Gastrocnemius medialis (tissue), 4 donors: Measurements from ENCODE around the gene TNRC18.

Source experiments
- POLR2A ChIP-seq, 2 donors: fragments of 450-650 bp; IDR thresholded peaks; one replicate each; pipeline ENCODE4 v1.6.1; 2017; ENCODE audit warnings: antibody characterized with exemption in 2 of 2, mild to moderate bottlenecking in 2 of 2, moderate library complexity in 2 of 2
- TF ChIP-seq, protein P1 (sequence below), 5 experiments: fragments of 450-650 bp in 3 of 5; fragments of 200-600 bp in 2 of 5; sonication (generic) in 2 of 5; IDR thresholded peaks in 4 of 5; conservative IDR thresholded peaks in 1 of 5; 1 replicate in 4 of 5; 2 replicates in 1 of 5; pipeline ENCODE4 v1.5.1; 2016 to 2019; ENCODE audit warnings: antibody characterized with exemption in 5 of 5, mild to moderate bottlenecking in 3 of 5, moderate library complexity in 3 of 5

DNA sequence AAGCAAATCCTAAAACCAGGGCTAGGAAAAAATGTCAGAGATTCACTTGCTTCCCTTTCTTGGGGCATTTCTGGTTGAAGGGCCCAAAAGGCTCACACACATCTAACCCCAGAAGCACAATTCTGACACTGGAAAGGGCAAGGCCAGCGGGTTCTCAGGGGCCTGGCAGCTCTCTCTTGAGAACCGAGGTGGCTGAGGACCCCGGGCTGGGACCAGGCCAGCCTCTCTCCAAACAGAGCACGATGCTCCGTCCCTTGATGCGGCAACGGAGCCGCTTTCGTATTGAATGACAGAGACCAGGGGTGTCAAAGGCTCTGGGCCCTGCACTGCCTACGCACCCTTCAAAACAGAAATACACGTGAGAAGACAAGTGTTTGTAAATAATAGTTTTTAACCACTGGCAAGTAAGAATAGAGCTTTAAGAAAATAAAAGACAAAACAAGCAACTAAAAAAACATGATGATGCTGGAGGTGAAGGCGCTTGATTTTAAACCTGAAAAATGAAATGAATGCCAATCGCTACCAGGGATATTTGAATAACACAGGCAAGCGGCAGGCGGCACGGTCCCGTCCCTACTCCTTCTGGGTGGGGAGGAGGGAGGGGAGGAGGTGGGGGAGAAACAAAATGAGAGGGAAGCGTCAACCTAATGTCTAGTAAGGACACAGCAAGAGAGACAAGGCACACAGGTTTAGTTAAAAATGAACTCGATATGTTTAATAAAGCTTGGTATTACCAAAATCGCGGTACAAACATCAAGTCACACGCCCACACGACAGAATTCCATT, 72.8 kb downstream of the TNRC18 start:
- TF ChIP-seq, protein P1, sequence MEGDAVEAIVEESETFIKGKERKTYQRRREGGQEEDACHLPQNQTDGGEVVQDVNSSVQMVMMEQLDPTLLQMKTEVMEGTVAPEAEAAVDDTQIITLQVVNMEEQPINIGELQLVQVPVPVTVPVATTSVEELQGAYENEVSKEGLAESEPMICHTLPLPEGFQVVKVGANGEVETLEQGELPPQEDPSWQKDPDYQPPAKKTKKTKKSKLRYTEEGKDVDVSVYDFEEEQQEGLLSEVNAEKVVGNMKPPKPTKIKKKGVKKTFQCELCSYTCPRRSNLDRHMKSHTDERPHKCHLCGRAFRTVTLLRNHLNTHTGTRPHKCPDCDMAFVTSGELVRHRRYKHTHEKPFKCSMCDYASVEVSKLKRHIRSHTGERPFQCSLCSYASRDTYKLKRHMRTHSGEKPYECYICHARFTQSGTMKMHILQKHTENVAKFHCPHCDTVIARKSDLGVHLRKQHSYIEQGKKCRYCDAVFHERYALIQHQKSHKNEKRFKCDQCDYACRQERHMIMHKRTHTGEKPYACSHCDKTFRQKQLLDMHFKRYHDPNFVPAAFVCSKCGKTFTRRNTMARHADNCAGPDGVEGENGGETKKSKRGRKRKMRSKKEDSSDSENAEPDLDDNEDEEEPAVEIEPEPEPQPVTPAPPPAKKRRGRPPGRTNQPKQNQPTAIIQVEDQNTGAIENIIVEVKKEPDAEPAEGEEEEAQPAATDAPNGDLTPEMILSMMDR (IDR thresholded peaks at IDR 0.05 in 4 of 5, conservative IDR thresholded peaks at IDR 0.05 in 1 of 5), result no peak
- TF ChIP-seq POLR2A (IDR thresholded peaks at IDR 0.05), result no peak
